H9 (cell line): ENCODE measurements around the gene RHOA. TPM values are rescaled to one million over a fixed set of nuclear protein-coding genes. Genes with fewer than 3 reads are reported as not detected.

Experiments
- DNase-seq: peaks from one replicate; pipeline ENCODE4 v3.0.0-alpha.2; 2017
- H2AFZ ChIP-seq: one replicate; pipeline ENCODE4 v1.6.1; 2013; ENCODE audit warnings: mild to moderate bottlenecking, low read length, control low read depth, moderate library complexity
- H2AK5ac ChIP-seq: 2 replicates; pipeline ENCODE4 v1.6.1; 2013; ENCODE audit warnings: low read length, control low read depth, mixed read lengths; ENCODE audit not compliant: insufficient read length
- H2BK120ac ChIP-seq: one replicate; pipeline ENCODE4 v1.6.1; 2013; ENCODE audit warnings: low read depth, mild to moderate bottlenecking, low read length, control low read depth, inconsistent platforms; ENCODE audit not compliant: poor library complexity, severe bottlenecking
- H2BK12ac ChIP-seq: 2 replicates; pipeline ENCODE4 v1.6.1; 2013; ENCODE audit warnings: low read length, control low read depth, mixed read lengths, low read depth; ENCODE audit not compliant: insufficient read length
- H2BK15ac ChIP-seq: 2 replicates; pipeline ENCODE4 v1.6.1; 2013; ENCODE audit warnings: low read depth, low read length, control low read depth
- H2BK20ac ChIP-seq: one replicate; pipeline ENCODE4 v1.6.1; 2013; ENCODE audit warnings: low read depth, mild to moderate bottlenecking, low read length, control low read depth, inconsistent platforms; ENCODE audit not compliant: poor library complexity, severe bottlenecking
- H2BK5ac ChIP-seq: 2 replicates; pipeline ENCODE4 v1.6.1; 2013; ENCODE audit warnings: low read length, control low read depth, mixed read lengths; ENCODE audit not compliant: insufficient read length
- H3K14ac ChIP-seq: 2 replicates; pipeline ENCODE4 v1.6.1; 2013; ENCODE audit warnings: low read length, control low read depth; ENCODE audit not compliant: insufficient read depth
- H3K18ac ChIP-seq: 2 replicates; pipeline ENCODE4 v1.6.1; 2013; ENCODE audit warnings: low read depth, mild to moderate bottlenecking, mixed read lengths, low read length, control low read depth; ENCODE audit not compliant: insufficient read length
- H3K23ac ChIP-seq: 2 replicates; pipeline ENCODE4 v1.6.1; 2013; ENCODE audit warnings: low read length, control low read depth, mixed read lengths, low read depth; ENCODE audit not compliant: insufficient read length
- H3K23me2 ChIP-seq: 2 replicates; pipeline ENCODE4 v1.6.1; 2013; ENCODE audit warnings: low read depth, mild to moderate bottlenecking, mixed read lengths, low read length, control low read depth; ENCODE audit not compliant: insufficient read length, poor library complexity, severe bottlenecking
- H3K27ac ChIP-seq: 2 replicates; pipeline ENCODE4 v1.5.1; 2013; ENCODE audit warnings: low read length, control low read depth, mixed read lengths, low read depth; ENCODE audit not compliant: insufficient read length
- H3K27me3 ChIP-seq: 2 replicates; pipeline ENCODE4 v1.6.1; 2013; ENCODE audit warnings: low read length, control low read depth, inconsistent platforms; ENCODE audit not compliant: insufficient read depth
- H3K4ac ChIP-seq: 2 replicates; pipeline ENCODE4 v1.6.1; 2013; ENCODE audit warnings: low read depth, mild to moderate bottlenecking, control low read depth, inconsistent platforms, low read length, moderate library complexity
- H3K4me1 ChIP-seq: 2 replicates; pipeline ENCODE4 v1.6.1; 2013; ENCODE audit warnings: low read length, control low read depth, inconsistent platforms; ENCODE audit not compliant: insufficient read depth
- H3K4me2 ChIP-seq: 2 replicates; pipeline ENCODE4 v1.6.1; 2013; ENCODE audit warnings: low read length, control low read depth, mixed read lengths; ENCODE audit not compliant: insufficient read length, insufficient read depth
- H3K56ac ChIP-seq: 2 replicates; pipeline ENCODE4 v1.6.1; 2013; ENCODE audit warnings: low read depth, mild to moderate bottlenecking, mixed read lengths, low read length, control low read depth; ENCODE audit not compliant: insufficient read length
- H3K79me1 ChIP-seq: 2 replicates; pipeline ENCODE4 v1.6.1; 2013; ENCODE audit warnings: low read depth, mild to moderate bottlenecking, moderate library complexity, low read length, control low read depth, inconsistent platforms; ENCODE audit not compliant: insufficient read depth, poor library complexity, severe bottlenecking
- H3K79me2 ChIP-seq: 2 replicates; pipeline ENCODE4 v1.6.1; 2013; ENCODE audit warnings: low read length, control low read depth, inconsistent platforms; ENCODE audit not compliant: insufficient read depth
- H3K9ac ChIP-seq: 2 replicates; pipeline ENCODE4 v1.6.1; 2013; ENCODE audit warnings: low read length, control low read depth, mixed read lengths; ENCODE audit not compliant: insufficient read length; ENCODE audit errors: extremely low read depth
- H3K9me3 ChIP-seq: one replicate; pipeline ENCODE4 v1.6.1; 2013; ENCODE audit warnings: low read depth, low read length, inconsistent platforms; ENCODE audit not compliant: control insufficient read depth
- H3T11ph ChIP-seq: one replicate; pipeline ENCODE4 v1.6.1; 2013; ENCODE audit warnings: mild to moderate bottlenecking, low read length, control low read depth, inconsistent platforms
- H4K20me1 ChIP-seq: one replicate; pipeline ENCODE4 v1.6.1; 2013; ENCODE audit not compliant: control insufficient read depth, insufficient read length, insufficient read depth
- H4K5ac ChIP-seq: 2 replicates; pipeline ENCODE4 v1.6.1; 2013; ENCODE audit warnings: low read depth, mild to moderate bottlenecking, mixed read lengths, low read length, control low read depth; ENCODE audit not compliant: insufficient read length
- H4K8ac ChIP-seq: replicated peaks from 2 replicates; pipeline ENCODE4 v1.6.1; 2013; ENCODE audit warnings: low read length, control low read depth, mixed read lengths, low read depth; ENCODE audit not compliant: insufficient read length
- H4K91ac ChIP-seq: 2 replicates; pipeline ENCODE4 v1.6.1; 2013; ENCODE audit warnings: low read depth, mild to moderate bottlenecking, moderate library complexity, mixed read lengths, low read length, control low read depth; ENCODE audit not compliant: insufficient read length
- H3K27ac Mint-ChIP-seq, 3 experiments: 2 replicates in 2 of 3; 3 replicates in 1 of 3; pipeline ENCODE4 v1.8.0; 2020 to 2021; ENCODE audit warnings: mixed read lengths in 3 of 3, mild to moderate bottlenecking in 1 of 3, moderate library complexity in 1 of 3
- H3K27me3 Mint-ChIP-seq: 2 replicates; pipeline ENCODE4 v1.8.0; 2021; ENCODE audit warnings: low read depth, mild to moderate bottlenecking, moderate library complexity, mixed read lengths
- H3K36me3 Mint-ChIP-seq, 3 experiments: 2 replicates in 2 of 3; 3 replicates in 1 of 3; pipeline ENCODE4 v1.8.0; 2020 to 2021; ENCODE audit warnings: low read depth in 3 of 3, mixed read lengths in 3 of 3; ENCODE audit not compliant: insufficient read depth in 1 of 3
- H3K4me1 Mint-ChIP-seq, 2 experiments: 2 replicates each; pipeline ENCODE4 v1.8.0; 2020; ENCODE audit warnings: mixed read lengths in 2 of 2
- H3K4me3 Mint-ChIP-seq, 2 experiments: 2 replicates in 1 of 2; 3 replicates in 1 of 2; pipeline ENCODE4 v1.8.0; 2020 to 2021; ENCODE audit warnings: mild to moderate bottlenecking in 2 of 2, mixed read lengths in 2 of 2, moderate library complexity in 1 of 2
- H3K9me3 Mint-ChIP-seq, 2 experiments: 2 replicates in 1 of 2; 3 replicates in 1 of 2; pipeline ENCODE4 v1.8.0; 2020; ENCODE audit warnings: mild to moderate bottlenecking in 2 of 2, mixed read lengths in 2 of 2, moderate library complexity in 1 of 2
- CTCF ChIP-seq: fragments of 200-600 bp; sonication (generic); conservative IDR thresholded peaks from 3 replicates; pipeline ENCODE4 v1.8.0; 2021; ENCODE audit warnings: antibody characterized with exemption, mild to moderate bottlenecking
- WGBS: extraction: QIAGEN DNeasy Blood & Tissue Kit; methylation state at CpG from one replicate; pipeline ENCODE4 v1.1.7; 2013; ENCODE audit warnings: missing lambda C conversion rate, low lambda C conversion rate, mixed read lengths; ENCODE audit not compliant: insufficient read length; ENCODE audit errors: extremely low coverage; 5-methylcytosine and 5-hydroxymethylcytosine counted together
- total RNA-seq: library from RNA; stranded (reverse); gene quantifications from 2 replicates; pipeline ENCODE4 v1.2.1, GENCODE V29; 2021

Gene RHOA
- total RNA-seq, 1 experiment from 2014 or later, result 403 TPM

- Histone ChIP-seq H3K9ac (no peak overlapping the region), H3K4me2 (no peak overlapping the region), H3K27me3 (no peaks in the 10 kb centered on the region), H4K5ac (no peak overlapping the region), H2BK5ac (no peak overlapping the region), H2AK5ac (no peak overlapping the region), H3K18ac (no peak overlapping the region), H3K79me2 (no peaks in the 10 kb centered on the region), H3K4me1 (no peaks in the 10 kb centered on the region), H2BK20ac (no peak overlapping the region), H3K23ac (no peak overlapping the region), H3K56ac (no peak overlapping the region), H2AFZ (no peak overlapping the region), H3K14ac (no peak overlapping the region), H3K79me1 (no peaks in the 10 kb centered on the region), H3K4ac (no peak overlapping the region), H3T11ph (no peak overlapping the region), H2BK120ac (no peak overlapping the region), H3K23me2 (no peaks in the 10 kb centered on the region), H4K20me1 (no peaks in the 10 kb centered on the region), H4K8ac (no peak overlapping the region), H2BK12ac (no peak overlapping the region), H4K91ac (no peak overlapping the region), H3K9me3 (no peaks in the 10 kb centered on the region), H3K27ac (no peak overlapping the region), H2BK15ac (no peak overlapping the region)
- Mint-ChIP-seq H3K4me1 (peaks cover 2% of the 10 kb centered on the region in 2 experiments; a peak in 3 of 4 replicates), H3K9me3 (no peaks in the 10 kb centered on the region; a peak in 1 of 5 replicates), H3K27me3 (no peaks in the 10 kb centered on the region), H3K27ac (no peak overlapping the region), H3K4me3 (no peak overlapping the region), H3K36me3 (peaks cover 25 to 61% (median 46%) of the 10 kb centered on the region in 3 experiments; a peak in 6 of 7 replicates)
- TF ChIP-seq CTCF, result no peak
- WGBS, result no CpG with 5 or more reads among the region's 5 CpGs
- DNase-seq, result no peak
These were observed 77.7 kb downstream of the RHOA start for GRCh38 chr3:49333916-49334633.
